GM18499 (cell line): ENCODE results near the gene WDR86.

Experiments used
- ATAC-seq: cut with Tn5 transposase; IDR thresholded peaks from one replicate; pipeline ENCODE4 v1.9.1; 2021; ENCODE audit warnings: moderate number of reproducible peaks; ENCODE audit not compliant: insufficient read depth, unreplicated experiment

Gene WDR86

DNA sequence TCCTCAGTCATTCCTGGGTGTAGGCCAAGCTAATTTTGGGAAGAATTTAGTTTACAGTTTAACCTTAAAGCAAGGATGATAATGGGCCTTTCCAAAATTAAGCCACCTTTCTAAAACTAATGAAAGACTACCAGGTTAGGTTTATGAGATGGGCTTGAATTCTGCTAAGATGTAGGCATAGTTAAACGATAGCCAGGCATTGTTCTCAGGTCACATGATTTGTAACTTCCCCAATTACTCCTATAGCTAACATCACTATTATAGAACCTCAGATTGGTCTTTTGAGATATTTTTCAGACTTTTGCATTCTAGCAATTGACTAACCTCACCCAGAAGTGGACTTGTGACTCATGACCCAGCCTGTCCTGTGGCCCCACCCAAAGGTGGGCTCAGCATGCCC, 75.2 kb downstream of the WDR86 start:
- no peak for ATAC-seq
